MM.1S (cell line): Measurements from ENCODE around the gene OLFML1.

ENCODE experiments used
- DNase-seq: peaks from one replicate; pipeline ENCODE4 v3.0.0-alpha.2; 2015
- H2AFZ ChIP-seq: fragments of 300-600 bp; sonication (generic); 2 replicates; pipeline ENCODE4 v1.6.0; 2016; ENCODE audit warnings: antibody characterized with exemption, low read length
- H3F3A ChIP-seq: fragments of 300-600 bp; sonication (generic); 2 replicates; pipeline ENCODE4 v1.6.1; 2016; ENCODE audit warnings: mild to moderate bottlenecking, antibody characterized with exemption, low read length, moderate library complexity, mixed read lengths; ENCODE audit not compliant: insufficient read depth
- H3K27ac ChIP-seq: fragments of 300-600 bp; sonication (generic); 2 replicates; pipeline ENCODE4 v1.5.1; 2016; ENCODE audit warnings: mild to moderate bottlenecking, low read length
- H3K27me3 ChIP-seq: fragments of 300-600 bp; sonication (generic); replicated peaks from 2 replicates; pipeline ENCODE4 v1.6.0; 2016; ENCODE audit warnings: low read length; ENCODE audit not compliant: insufficient read depth
- H3K36me3 ChIP-seq: fragments of 300-600 bp; sonication (generic); replicated peaks from 2 replicates; pipeline ENCODE4 v1.6.1; 2016; ENCODE audit warnings: mild to moderate bottlenecking, low read length, mixed read lengths; ENCODE audit not compliant: insufficient read depth
- H3K4me1 ChIP-seq: fragments of 300-600 bp; sonication (generic); 2 replicates; pipeline ENCODE4 v1.6.1; 2016; ENCODE audit warnings: low read length, mixed read lengths
- H3K4me2 ChIP-seq: fragments of 300-600 bp; sonication (generic); 2 replicates; pipeline ENCODE4 v1.6.0; 2016; ENCODE audit warnings: low read depth, low read length
- H3K4me3 ChIP-seq: fragments of 300-600 bp; sonication (generic); 2 replicates; pipeline ENCODE4 v1.5.1; 2016; ENCODE audit warnings: low read length, mixed read lengths
- H3K79me2 ChIP-seq: fragments of 300-600 bp; sonication (generic); 2 replicates; pipeline ENCODE4 v1.6.1; 2016; ENCODE audit warnings: mixed run types, low read length, mixed read lengths
- H3K9ac ChIP-seq: fragments of 300-600 bp; sonication (generic); 2 replicates; pipeline ENCODE4 v1.6.1; 2016; ENCODE audit warnings: low read length, mixed read lengths
- H3K9me2 ChIP-seq: fragments of 300-600 bp; sonication (generic); replicated peaks from 2 replicates; pipeline ENCODE4 v1.6.1; 2016; ENCODE audit warnings: mild to moderate bottlenecking, low read length, mixed read lengths; ENCODE audit not compliant: insufficient read depth
- H3K9me3 ChIP-seq: fragments of 300-600 bp; sonication (generic); replicated peaks from 2 replicates; pipeline ENCODE4 v1.6.1; 2016; ENCODE audit warnings: mild to moderate bottlenecking, low read length, mixed read lengths; ENCODE audit not compliant: insufficient read depth
- H4K20me1 ChIP-seq: fragments of 300-600 bp; sonication (generic); 2 replicates; pipeline ENCODE4 v1.6.1; 2016; ENCODE audit warnings: mild to moderate bottlenecking, low read length, moderate library complexity, mixed read lengths; ENCODE audit not compliant: insufficient read depth
- EZH2 ChIP-seq: fragments of 300-600 bp; sonication (generic); optimal IDR thresholded peaks from 2 replicates; pipeline ENCODE3; 2017; ENCODE audit warnings: low read depth, mild to moderate bottlenecking, antibody characterized with exemption, low read length, mixed read lengths
- EZH2phosphoT487 ChIP-seq: fragments of 300-600 bp; sonication (generic); IDR thresholded peaks from 2 replicates; pipeline ENCODE4 v1.6.1; 2018; ENCODE audit warnings: antibody characterized with exemption, low read length
- TF ChIP-seq, protein P1 (sequence below): fragments of 300-600 bp; sonication (generic); IDR thresholded peaks from 2 replicates; pipeline ENCODE4 v1.5.1; 2016; ENCODE audit warnings: antibody characterized with exemption, low read length, mixed read lengths

OLFML1 gene

GRCh38 chr11:7501894-7502293 is 16.6 kb downstream of the OLFML1 start:
- H3F3A ChIP-seq = no peaks in the 10 kb centered on the region
- H3K27ac ChIP-seq = no peak overlapping the region
- no peaks in the 10 kb centered on the region for H3K9me2 ChIP-seq
- peak overlapping the region; percentile 30; the same call in 1 of the 2 replicates for H3K4me2 ChIP-seq
- TF ChIP-seq EZH2 = no peak
- no peak for TF ChIP-seq EZH2phosphoT487
- TF ChIP-seq, protein P1, sequence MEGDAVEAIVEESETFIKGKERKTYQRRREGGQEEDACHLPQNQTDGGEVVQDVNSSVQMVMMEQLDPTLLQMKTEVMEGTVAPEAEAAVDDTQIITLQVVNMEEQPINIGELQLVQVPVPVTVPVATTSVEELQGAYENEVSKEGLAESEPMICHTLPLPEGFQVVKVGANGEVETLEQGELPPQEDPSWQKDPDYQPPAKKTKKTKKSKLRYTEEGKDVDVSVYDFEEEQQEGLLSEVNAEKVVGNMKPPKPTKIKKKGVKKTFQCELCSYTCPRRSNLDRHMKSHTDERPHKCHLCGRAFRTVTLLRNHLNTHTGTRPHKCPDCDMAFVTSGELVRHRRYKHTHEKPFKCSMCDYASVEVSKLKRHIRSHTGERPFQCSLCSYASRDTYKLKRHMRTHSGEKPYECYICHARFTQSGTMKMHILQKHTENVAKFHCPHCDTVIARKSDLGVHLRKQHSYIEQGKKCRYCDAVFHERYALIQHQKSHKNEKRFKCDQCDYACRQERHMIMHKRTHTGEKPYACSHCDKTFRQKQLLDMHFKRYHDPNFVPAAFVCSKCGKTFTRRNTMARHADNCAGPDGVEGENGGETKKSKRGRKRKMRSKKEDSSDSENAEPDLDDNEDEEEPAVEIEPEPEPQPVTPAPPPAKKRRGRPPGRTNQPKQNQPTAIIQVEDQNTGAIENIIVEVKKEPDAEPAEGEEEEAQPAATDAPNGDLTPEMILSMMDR = no peak
- H3K79me2 ChIP-seq = no peaks in the 10 kb centered on the region
- no peaks in the 10 kb centered on the region for H3K27me3 ChIP-seq
- H3K9me3 ChIP-seq = no peaks in the 10 kb centered on the region
- H4K20me1 ChIP-seq = no peaks in the 10 kb centered on the region
- H3K9ac ChIP-seq = no peak overlapping the region
- H2AFZ ChIP-seq = no peak overlapping the region
- no peak overlapping the region for H3K4me3 ChIP-seq
- DNase-seq = no peak
- no peaks in the 10 kb centered on the region for H3K36me3 ChIP-seq
- H3K4me1 ChIP-seq = peaks cover 12% of the 10 kb centered on the region

DNA sequence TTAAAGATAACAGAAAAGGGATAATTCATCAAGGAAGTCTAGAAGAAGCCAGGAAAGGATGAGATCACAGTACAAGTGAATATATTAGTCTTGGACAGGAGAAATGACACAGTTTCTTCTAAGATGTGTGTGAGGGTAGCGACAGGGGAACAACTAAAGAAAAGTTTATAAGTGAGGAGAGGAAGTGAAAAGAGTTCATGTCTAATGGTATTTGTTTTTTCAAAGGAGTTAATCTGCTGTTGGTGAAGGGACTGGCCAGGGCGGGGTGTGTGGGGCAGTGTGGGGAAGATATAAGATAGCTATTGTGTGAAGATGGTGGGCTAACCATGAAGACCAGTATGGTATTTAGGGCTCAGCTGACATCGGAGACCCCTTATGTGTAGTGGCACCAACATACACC is 20.9 kb downstream of the OLFML1 start:
- H3K9ac ChIP-seq = no peak overlapping the region
- TF ChIP-seq, protein P1 = no peak
- no peak for TF ChIP-seq EZH2phosphoT487
- TF ChIP-seq EZH2 = no peak
- peaks cover 2% of the 10 kb centered on the region; the same call in 1 of the 2 replicates for H3F3A ChIP-seq
- no peaks in the 10 kb centered on the region for H3K36me3 ChIP-seq
- no peak overlapping the region for H3K27ac ChIP-seq
- no peaks in the 10 kb centered on the region for H3K9me3 ChIP-seq
- H2AFZ ChIP-seq = no peak overlapping the region
- H3K9me2 ChIP-seq = no peaks in the 10 kb centered on the region
- H3K4me2 ChIP-seq = no peak overlapping the region
- H3K4me3 ChIP-seq = no peak overlapping the region
- H3K27me3 ChIP-seq = no peaks in the 10 kb centered on the region
- H3K4me1 ChIP-seq = peaks cover 17% of the 10 kb centered on the region
- no peaks in the 10 kb centered on the region for H4K20me1 ChIP-seq
- no peak for DNase-seq
- H3K79me2 ChIP-seq = no peaks in the 10 kb centered on the region

DNA sequence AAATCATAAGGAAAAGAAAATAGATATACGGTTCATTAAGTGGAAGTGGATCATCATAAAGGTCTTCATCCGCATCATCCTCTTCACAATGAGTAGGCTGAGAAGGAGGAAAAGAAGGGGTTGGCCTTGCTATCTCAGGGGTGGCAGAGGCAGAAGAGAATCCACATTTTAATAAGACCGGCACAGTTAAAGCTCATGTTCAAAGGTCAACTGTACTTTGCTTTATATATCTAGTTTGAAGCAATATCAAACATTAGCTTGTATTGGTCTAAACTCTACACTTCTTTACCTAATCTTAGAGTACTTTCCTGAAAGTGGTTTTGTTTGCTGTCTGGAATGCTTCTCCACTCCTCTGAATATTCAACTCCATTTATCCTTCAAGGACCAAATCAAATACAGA is 22.8 kb downstream of the OLFML1 start:
- Histone ChIP-seq H3K4me3 (no peak overlapping the region), H3K27me3 (no peaks in the 10 kb centered on the region), H3K36me3 (no peaks in the 10 kb centered on the region), H3K9me3 (no peaks in the 10 kb centered on the region), H2AFZ (no peak overlapping the region), H4K20me1 (no peaks in the 10 kb centered on the region), H3K9me2 (no peaks in the 10 kb centered on the region), H3F3A (peaks cover 21% of the 10 kb centered on the region), H3K4me2 (no peak overlapping the region), H3K27ac (no peak overlapping the region), H3K4me1 (peaks cover 20% of the 10 kb centered on the region), H3K79me2 (no peaks in the 10 kb centered on the region), H3K9ac (no peak overlapping the region)
- no peak for TF ChIP-seq EZH2
- TF ChIP-seq, protein P1 = no peak
- no peak for TF ChIP-seq EZH2phosphoT487
- no peak for DNase-seq
